ENCODE results near the gene DNAAF2.
"Not testable (repeated sequence)": the region's sequence is repeated elsewhere in the genome, so short reads cannot be mapped to it uniquely, and the experiment has no call there.

The DNAAF2 gene

GRCh38 chr14:49634547-49635334 is at the start of gene DNAAF2:
TSS of gene DNAAF2 (minus strand) at chr14:49635244. CDS start at chr14:49635149, 95 bp downstream.
- peak; percentile 39 to 43 for DNase-seq (ENCODE audit: low read depth in 2 of 2)

- DNase-seq (ENCODE audit: low read depth in 2 of 2) = no peak
Measured at GRCh38 chr14:49679271-49679670, 44.2 kb upstream of the DNAAF2 start.

GRCh38 chr14:49677643-49678042 is 42.6 kb upstream of the DNAAF2 start:
- no peak for DNase-seq (ENCODE audit: low read depth in 2 of 2)

GRCh38 chr14:49673586-49673985 is 38.5 kb upstream of the DNAAF2 start:
- DNase-seq (ENCODE audit: low read depth in 2 of 2) = no peak

- no peak for DNase-seq (ENCODE audit: low read depth in 2 of 2)
Measured at GRCh38 chr14:49670475-49670874, 35.4 kb upstream of the DNAAF2 start.

- no peak for DNase-seq (ENCODE audit: low read depth in 2 of 2)
Measured at GRCh38 chr14:49659526-49660455, 24.7 kb upstream of the DNAAF2 start.

GRCh38 chr14:49657500-49657899 is 22.5 kb upstream of the DNAAF2 start:
- DNase-seq (ENCODE audit: low read depth in 2 of 2) = not testable (repeated sequence)

GRCh38 chr14:49654511-49654910 is 19.5 kb upstream of the DNAAF2 start:
- no peak for DNase-seq (ENCODE audit: low read depth in 2 of 2)

- no peak for DNase-seq (ENCODE audit: low read depth in 2 of 2)
Measured at GRCh38 chr14:49653508-49653907, 18.5 kb upstream of the DNAAF2 start.

- no peak for DNase-seq (ENCODE audit: low read depth in 2 of 2)
Measured at GRCh38 chr14:49642163-49642562, 7.1 kb upstream of the DNAAF2 start.

- no peak for DNase-seq (ENCODE audit: low read depth in 2 of 2)
Measured at GRCh38 chr14:49641697-49642129, 6.7 kb upstream of the DNAAF2 start.

- no peak for DNase-seq (ENCODE audit: low read depth in 2 of 2)
Measured at GRCh38 chr14:49640540-49641417, 5.7 kb upstream of the DNAAF2 start.

- DNase-seq (ENCODE audit: low read depth in 2 of 2) = no peak
Measured at GRCh38 chr14:49637534-49638078, 2.6 kb upstream of the DNAAF2 start.

GRCh38 chr14:49636866-49637265 is 1.8 kb upstream of the DNAAF2 start:
- DNase-seq (ENCODE audit: low read depth in 2 of 2) = no peak

- DNase-seq (ENCODE audit: low read depth in 2 of 2) = peak; percentile 89 to 91
Measured at GRCh38 chr14:49633640-49634546, 1.2 kb downstream of the DNAAF2 start.

- no peak for DNase-seq (ENCODE audit: low read depth in 2 of 2)
Measured at GRCh38 chr14:49623941-49624839, 10.9 kb downstream of the DNAAF2 start.

GRCh38 chr14:49623387-49623786 is 11.7 kb downstream of the DNAAF2 start:
- DNase-seq (ENCODE audit: low read depth in 2 of 2) = no peak

GRCh38 chr14:49622022-49622607 is 12.9 kb downstream of the DNAAF2 start:
- no peak for DNase-seq (ENCODE audit: low read depth in 2 of 2)
